ENCODE data around the gene FAIM2. TPM values are rescaled to one million over a fixed set of nuclear protein-coding genes. Genes with fewer than 3 reads are reported as not detected.

The FAIM2 gene
- total and polyA plus RNA-seq, 5 donors from 2014 or later = 0.10 to 6.5 (median 3.0) TPM

- peak in 2 of 3 donors; percentile 58 to 67 for DNase-seq
- no peaks in the 10 kb centered on the region for H3K27me3 Mint-ChIP-seq
- no peaks in the 10 kb centered on the region for H3K36me3 Mint-ChIP-seq
- ATAC-seq (ENCODE audit: low read depth in 2 of 2) = peak; percentile 30 to 32
- peaks cover 19% of the 10 kb centered on the region for H3K4me1 ChIP-seq (ENCODE audit: control insufficient read depth, insufficient read depth, low read length, poor library complexity, severe bottlenecking)
- no peaks in the 10 kb centered on the region for H3K27me3 ChIP-seq (ENCODE audit: control insufficient read depth, insufficient read depth, low read length)
- H3K36me3 ChIP-seq (ENCODE audit: control insufficient read depth, insufficient read depth, low read length) = peaks cover 2% of the 10 kb centered on the region
- no peak overlapping the region for H3K27ac Mint-ChIP-seq
- H3K4me3 ChIP-seq (ENCODE audit: low read depth, low read length) = no peak overlapping the region
- peaks cover 12 to 33% (median 22%) of the 10 kb centered on the region in 4 donors for H3K4me1 Mint-ChIP-seq
- H3K27ac ChIP-seq (ENCODE audit: insufficient read depth, low read length, poor library complexity, severe bottlenecking) = no peak overlapping the region
- H3K9me3 Mint-ChIP-seq = no peaks in the 10 kb centered on the region
- peak overlapping the region in 2 of 4 donors; percentile 68 to 75 for H3K4me3 Mint-ChIP-seq
- H3K9me3 ChIP-seq (ENCODE audit: control insufficient read depth in 2 of 2, low read length in 2 of 2) = no peaks in the 10 kb centered on the region
These were observed 64.6 kb downstream of the FAIM2 start for GRCh38 chr12:49838973-49839633.

GRCh38 chr12:49832836-49833421, 70.8 kb downstream of the FAIM2 start:
- H3K27ac Mint-ChIP-seq = no peak overlapping the region
- no peaks in the 10 kb centered on the region for H3K36me3 Mint-ChIP-seq
- H3K9me3 ChIP-seq (ENCODE audit: control insufficient read depth in 2 of 2, low read length in 2 of 2) = no peaks in the 10 kb centered on the region
- DNase-seq = no peak
- peaks cover 23% of the 10 kb centered on the region for H3K27me3 Mint-ChIP-seq
- H3K4me1 Mint-ChIP-seq = peaks cover 10 to 18% (median 15%) of the 10 kb centered on the region in 4 donors
- no peaks in the 10 kb centered on the region for H3K36me3 ChIP-seq (ENCODE audit: control insufficient read depth, insufficient read depth, low read length)
- ATAC-seq (ENCODE audit: low read depth in 2 of 2) = no peak
- H3K4me3 ChIP-seq (ENCODE audit: low read depth, low read length) = no peak overlapping the region
- no peak overlapping the region for H3K4me3 Mint-ChIP-seq
- no peak overlapping the region for H3K27ac ChIP-seq (ENCODE audit: insufficient read depth, low read length, poor library complexity, severe bottlenecking)
- peaks cover 12% of the 10 kb centered on the region for H3K4me1 ChIP-seq (ENCODE audit: control insufficient read depth, insufficient read depth, low read length, poor library complexity, severe bottlenecking)
- H3K27me3 ChIP-seq (ENCODE audit: control insufficient read depth, insufficient read depth, low read length) = no peaks in the 10 kb centered on the region
- H3K9me3 Mint-ChIP-seq = peaks cover 0 to 2% (median 0%) of the 10 kb centered on the region in 7 donors

- H3K36me3 Mint-ChIP-seq = no peaks in the 10 kb centered on the region
- no peak overlapping the region for H3K27ac ChIP-seq (ENCODE audit: insufficient read depth, low read length, poor library complexity, severe bottlenecking)
- no peak for DNase-seq
- peaks cover 0 to 2% (median 0%) of the 10 kb centered on the region in 7 donors for H3K9me3 Mint-ChIP-seq
- no peaks in the 10 kb centered on the region for H3K9me3 ChIP-seq (ENCODE audit: control insufficient read depth in 2 of 2, low read length in 2 of 2)
- H3K27me3 Mint-ChIP-seq = peaks cover 26% of the 10 kb centered on the region
- peak overlapping the region in 1 of 4 donors; percentile 15 for H3K4me3 Mint-ChIP-seq
- peaks cover 21% of the 10 kb centered on the region for H3K4me1 ChIP-seq (ENCODE audit: control insufficient read depth, insufficient read depth, low read length, poor library complexity, severe bottlenecking)
- H3K4me1 Mint-ChIP-seq = peaks cover 14 to 27% (median 17%) of the 10 kb centered on the region in 4 donors
- H3K27ac Mint-ChIP-seq = no peak overlapping the region
- ATAC-seq (ENCODE audit: low read depth in 2 of 2) = no peak
- H3K27me3 ChIP-seq (ENCODE audit: control insufficient read depth, insufficient read depth, low read length) = no peaks in the 10 kb centered on the region
- H3K4me3 ChIP-seq (ENCODE audit: low read depth, low read length) = no peak overlapping the region
- H3K36me3 ChIP-seq (ENCODE audit: control insufficient read depth, insufficient read depth, low read length) = no peaks in the 10 kb centered on the region
These were observed 72.0 kb downstream of the FAIM2 start for GRCh38 chr12:49831717-49832116.

GRCh38 chr12:49828133-49829091, 75.3 kb downstream of the FAIM2 start, which contains the start of gene NCKAP5L:
Gene NCKAP5L, minus strand, starts transcription at chr12:49828413. Its CDS starts 24,369 bp downstream, at chr12:49804044.
- H3K27me3 Mint-ChIP-seq = peaks cover 29% of the 10 kb centered on the region
- ATAC-seq (ENCODE audit: low read depth in 2 of 2) (peak; percentile 94 to 96), DNase-seq (peak; percentile 91 to 95 (median 92))
- peak within 1 kb of the TSS; percentile 94 to 96 (median 96) for H3K27ac Mint-ChIP-seq
- Histone ChIP-seq H3K36me3 (ENCODE audit: control insufficient read depth, insufficient read depth, low read length) (no peaks in the 10 kb centered on the region), H3K27me3 (ENCODE audit: control insufficient read depth, insufficient read depth, low read length) (no peaks in the 10 kb centered on the region), H3K4me3 (ENCODE audit: low read depth, low read length) (peak within 1 kb of the TSS; percentile 83), H3K9me3 (ENCODE audit: control insufficient read depth in 2 of 2, low read length in 2 of 2) (no peaks in the 10 kb centered on the region), H3K4me1 (ENCODE audit: control insufficient read depth, insufficient read depth, low read length, poor library complexity, severe bottlenecking) (peaks cover 21% of the 10 kb centered on the region), H3K27ac (ENCODE audit: insufficient read depth, low read length, poor library complexity, severe bottlenecking) (peak within 1 kb of the TSS; percentile 72)
- peaks cover 0 to 2% (median 0%) of the 10 kb centered on the region in 7 donors for H3K9me3 Mint-ChIP-seq
- H3K4me1 Mint-ChIP-seq = peaks cover 17 to 40% (median 28%) of the 10 kb centered on the region in 4 donors
- H3K36me3 Mint-ChIP-seq = no peaks in the 10 kb centered on the region
- H3K4me3 Mint-ChIP-seq = peak within 1 kb of the TSS; percentile 91 to 99 (median 96)

GRCh38 chr12:49827401-49828099, 76.2 kb downstream of the FAIM2 start:
- Mint-ChIP-seq H3K27me3 (peaks cover 24% of the 10 kb centered on the region), H3K4me3 (peak overlapping the region; percentile 91 to 98 (median 93)), H3K27ac (peak overlapping the region in 2 of 3 donors; percentile 84 to 89), H3K4me1 (peaks cover 12 to 44% (median 29%) of the 10 kb centered on the region in 4 donors), H3K9me3 (peaks cover 0 to 2% (median 0%) of the 10 kb centered on the region in 7 donors), H3K36me3 (no peaks in the 10 kb centered on the region)
- no peak for ATAC-seq (ENCODE audit: low read depth in 2 of 2)
- no peaks in the 10 kb centered on the region for H3K36me3 ChIP-seq (ENCODE audit: control insufficient read depth, insufficient read depth, low read length)
- H3K4me3 ChIP-seq (ENCODE audit: low read depth, low read length) = no peak overlapping the region
- H3K4me1 ChIP-seq (ENCODE audit: control insufficient read depth, insufficient read depth, low read length, poor library complexity, severe bottlenecking) = peaks cover 21% of the 10 kb centered on the region
- DNase-seq = peak; percentile 20 to 43 (median 32)
- no peaks in the 10 kb centered on the region for H3K9me3 ChIP-seq (ENCODE audit: control insufficient read depth in 2 of 2, low read length in 2 of 2)
- no peaks in the 10 kb centered on the region for H3K27me3 ChIP-seq (ENCODE audit: control insufficient read depth, insufficient read depth, low read length)
- H3K27ac ChIP-seq (ENCODE audit: insufficient read depth, low read length, poor library complexity, severe bottlenecking) = peak overlapping the region; percentile 72

- H3K36me3 Mint-ChIP-seq = peaks cover 3% of the 10 kb centered on the region
These were observed 76.7 kb downstream of the FAIM2 start for GRCh38 chr12:49827051-49827400.

GRCh38 chr12:49825971-49826421, 77.7 kb downstream of the FAIM2 start:
- Histone ChIP-seq H3K4me3 (ENCODE audit: low read depth, low read length) (no peak overlapping the region), H3K36me3 (ENCODE audit: control insufficient read depth, insufficient read depth, low read length) (no peaks in the 10 kb centered on the region), H3K27ac (ENCODE audit: insufficient read depth, low read length, poor library complexity, severe bottlenecking) (no peak overlapping the region), H3K27me3 (ENCODE audit: control insufficient read depth, insufficient read depth, low read length) (no peaks in the 10 kb centered on the region), H3K9me3 (ENCODE audit: control insufficient read depth in 2 of 2, low read length in 2 of 2) (no peaks in the 10 kb centered on the region), H3K4me1 (ENCODE audit: control insufficient read depth, insufficient read depth, low read length, poor library complexity, severe bottlenecking) (peaks cover 29% of the 10 kb centered on the region)
- Mint-ChIP-seq H3K9me3 (peaks cover 0 to 2% (median 0%) of the 10 kb centered on the region in 7 donors), H3K4me1 (peaks cover 10 to 57% (median 35%) of the 10 kb centered on the region in 4 donors), H3K36me3 (peaks cover 5% of the 10 kb centered on the region), H3K27me3 (peaks cover 15% of the 10 kb centered on the region), H3K27ac (peak overlapping the region in 1 of 3 donors; percentile 84), H3K4me3 (peak overlapping the region; percentile 84 to 98 (median 90))
- ATAC-seq (ENCODE audit: low read depth in 2 of 2) (no peak), DNase-seq (no peak)

More at GRCh38 chr12:49827051-49827400, 76.7 kb downstream of the FAIM2 start:
- Histone ChIP-seq H3K4me3 (ENCODE audit: low read depth, low read length) (no peak overlapping the region), H3K27ac (ENCODE audit: insufficient read depth, low read length, poor library complexity, severe bottlenecking) (peak overlapping the region; percentile 72), H3K4me1 (ENCODE audit: control insufficient read depth, insufficient read depth, low read length, poor library complexity, severe bottlenecking) (peaks cover 21% of the 10 kb centered on the region), H3K27me3 (ENCODE audit: control insufficient read depth, insufficient read depth, low read length) (no peaks in the 10 kb centered on the region), H3K36me3 (ENCODE audit: control insufficient read depth, insufficient read depth, low read length) (no peaks in the 10 kb centered on the region), H3K9me3 (ENCODE audit: control insufficient read depth in 2 of 2, low read length in 2 of 2) (no peaks in the 10 kb centered on the region)
- Mint-ChIP-seq H3K9me3 (peaks cover 0 to 2% (median 0%) of the 10 kb centered on the region in 7 donors), H3K4me1 (peaks cover 10 to 47% (median 31%) of the 10 kb centered on the region in 4 donors), H3K27me3 (peaks cover 19% of the 10 kb centered on the region), H3K4me3 (peak overlapping the region; percentile 84 to 98 (median 90)), H3K27ac (peak overlapping the region in 2 of 3 donors; percentile 84 to 89)
- ATAC-seq (ENCODE audit: low read depth in 2 of 2) = no peak
- no peak for DNase-seq

Measured in CD4-positive, CD25-positive, alpha-beta regulatory T cell (primary cell).